Glutamatergic neuron (in vitro differentiated cells): ENCODE results near the gene HIP1R. TPM values are rescaled to one million over a fixed set of nuclear protein-coding genes. Genes with fewer than 3 reads are reported as not detected.

Experiments used
- DNase-seq: peaks from one replicate; pipeline ENCODE4 v3.0.0; 2022
- H3K27ac Mint-ChIP-seq: one replicate; pipeline ENCODE4 v1.8.0; 2020; ENCODE audit warnings: mild to moderate bottlenecking, mixed read lengths, inconsistent platforms; ENCODE audit not compliant: unreplicated experiment
- H3K27me3 Mint-ChIP-seq: one replicate; pipeline ENCODE4 v1.8.0; 2020; ENCODE audit warnings: mild to moderate bottlenecking, moderate library complexity, mixed read lengths, inconsistent platforms; ENCODE audit not compliant: unreplicated experiment
- H3K36me3 Mint-ChIP-seq: one replicate; pipeline ENCODE4 v1.8.0; 2020; ENCODE audit warnings: mild to moderate bottlenecking, mixed read lengths, inconsistent platforms; ENCODE audit not compliant: unreplicated experiment
- H3K4me1 Mint-ChIP-seq: one replicate; pipeline ENCODE4 v1.8.0; 2020; ENCODE audit warnings: mild to moderate bottlenecking, low read depth, mixed read lengths, inconsistent platforms; ENCODE audit not compliant: unreplicated experiment
- H3K4me3 Mint-ChIP-seq: one replicate; pipeline ENCODE4 v1.8.0; 2020; ENCODE audit warnings: mild to moderate bottlenecking, mixed read lengths, inconsistent platforms; ENCODE audit not compliant: unreplicated experiment
- H3K9me3 Mint-ChIP-seq: one replicate; pipeline ENCODE4 v1.8.0; 2020; ENCODE audit warnings: mild to moderate bottlenecking, moderate library complexity, mixed read lengths, inconsistent platforms; ENCODE audit not compliant: unreplicated experiment
- total RNA-seq: library from RNA; stranded (reverse); fragmentation: NEBNext Ultra II Directional; extraction: Animal tissue kit (Norgen Biotek cat#: 25700); gene quantifications from one replicate; pipeline ENCODE4 v1.2.1, GENCODE V29; 2021; ENCODE audit not compliant: unreplicated experiment
- TF ChIP-seq, protein P1 (sequence below): fragments of 200-600 bp; sonication (generic); IDR thresholded peaks from one replicate; pipeline ENCODE4 v1.5.0; 2021; ENCODE audit not compliant: partially characterized antibody, unreplicated experiment

Gene HIP1R
- total RNA-seq, 1 donor from 2014 or later: 19.3 TPM

DNA sequence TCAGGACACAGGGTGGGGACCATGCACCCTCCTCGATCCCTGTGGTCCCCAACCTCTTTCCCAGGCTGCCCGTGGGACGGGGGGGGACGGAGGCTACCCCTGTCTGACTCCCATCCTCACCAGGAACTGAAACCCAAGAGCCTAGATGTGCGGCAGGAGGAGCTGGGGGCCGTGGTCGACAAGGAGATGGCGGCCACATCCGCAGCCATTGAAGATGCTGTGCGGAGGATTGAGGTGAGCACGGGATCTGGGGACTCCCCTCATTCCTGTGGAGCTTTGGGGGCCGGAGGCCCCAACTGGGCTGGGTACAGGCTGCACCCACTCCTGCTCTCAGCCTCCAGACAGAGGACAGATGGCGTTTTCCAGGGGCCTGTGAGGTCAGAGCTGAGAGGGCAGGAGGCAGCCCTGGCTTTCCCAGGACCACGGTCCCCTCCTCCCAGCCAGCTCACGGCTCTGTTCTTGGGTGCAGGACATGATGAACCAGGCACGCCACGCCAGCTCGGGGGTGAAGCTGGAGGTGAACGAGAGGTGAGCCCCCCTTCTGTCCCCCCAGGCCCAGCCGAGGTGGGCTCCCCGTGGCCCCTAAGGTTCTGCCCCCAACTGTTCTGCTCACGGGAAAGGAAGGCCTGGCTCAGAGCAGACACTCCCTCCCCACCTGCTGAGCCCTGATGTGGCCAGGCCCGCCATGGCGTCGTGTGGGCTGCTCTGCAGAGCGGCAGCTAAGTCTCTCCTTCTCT is 24.2 kb downstream of the HIP1R start:
- Mint-ChIP-seq H3K4me3 (no peak overlapping the region), H3K9me3 (peaks cover 3% of the 10 kb centered on the region), H3K27ac (no peak overlapping the region), H3K27me3 (peaks cover 6% of the 10 kb centered on the region), H3K36me3 (no peaks in the 10 kb centered on the region), H3K4me1 (peaks cover 2% of the 10 kb centered on the region)
- TF ChIP-seq, protein P1, sequence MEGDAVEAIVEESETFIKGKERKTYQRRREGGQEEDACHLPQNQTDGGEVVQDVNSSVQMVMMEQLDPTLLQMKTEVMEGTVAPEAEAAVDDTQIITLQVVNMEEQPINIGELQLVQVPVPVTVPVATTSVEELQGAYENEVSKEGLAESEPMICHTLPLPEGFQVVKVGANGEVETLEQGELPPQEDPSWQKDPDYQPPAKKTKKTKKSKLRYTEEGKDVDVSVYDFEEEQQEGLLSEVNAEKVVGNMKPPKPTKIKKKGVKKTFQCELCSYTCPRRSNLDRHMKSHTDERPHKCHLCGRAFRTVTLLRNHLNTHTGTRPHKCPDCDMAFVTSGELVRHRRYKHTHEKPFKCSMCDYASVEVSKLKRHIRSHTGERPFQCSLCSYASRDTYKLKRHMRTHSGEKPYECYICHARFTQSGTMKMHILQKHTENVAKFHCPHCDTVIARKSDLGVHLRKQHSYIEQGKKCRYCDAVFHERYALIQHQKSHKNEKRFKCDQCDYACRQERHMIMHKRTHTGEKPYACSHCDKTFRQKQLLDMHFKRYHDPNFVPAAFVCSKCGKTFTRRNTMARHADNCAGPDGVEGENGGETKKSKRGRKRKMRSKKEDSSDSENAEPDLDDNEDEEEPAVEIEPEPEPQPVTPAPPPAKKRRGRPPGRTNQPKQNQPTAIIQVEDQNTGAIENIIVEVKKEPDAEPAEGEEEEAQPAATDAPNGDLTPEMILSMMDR: no peak
- DNase-seq: no peak

DNA sequence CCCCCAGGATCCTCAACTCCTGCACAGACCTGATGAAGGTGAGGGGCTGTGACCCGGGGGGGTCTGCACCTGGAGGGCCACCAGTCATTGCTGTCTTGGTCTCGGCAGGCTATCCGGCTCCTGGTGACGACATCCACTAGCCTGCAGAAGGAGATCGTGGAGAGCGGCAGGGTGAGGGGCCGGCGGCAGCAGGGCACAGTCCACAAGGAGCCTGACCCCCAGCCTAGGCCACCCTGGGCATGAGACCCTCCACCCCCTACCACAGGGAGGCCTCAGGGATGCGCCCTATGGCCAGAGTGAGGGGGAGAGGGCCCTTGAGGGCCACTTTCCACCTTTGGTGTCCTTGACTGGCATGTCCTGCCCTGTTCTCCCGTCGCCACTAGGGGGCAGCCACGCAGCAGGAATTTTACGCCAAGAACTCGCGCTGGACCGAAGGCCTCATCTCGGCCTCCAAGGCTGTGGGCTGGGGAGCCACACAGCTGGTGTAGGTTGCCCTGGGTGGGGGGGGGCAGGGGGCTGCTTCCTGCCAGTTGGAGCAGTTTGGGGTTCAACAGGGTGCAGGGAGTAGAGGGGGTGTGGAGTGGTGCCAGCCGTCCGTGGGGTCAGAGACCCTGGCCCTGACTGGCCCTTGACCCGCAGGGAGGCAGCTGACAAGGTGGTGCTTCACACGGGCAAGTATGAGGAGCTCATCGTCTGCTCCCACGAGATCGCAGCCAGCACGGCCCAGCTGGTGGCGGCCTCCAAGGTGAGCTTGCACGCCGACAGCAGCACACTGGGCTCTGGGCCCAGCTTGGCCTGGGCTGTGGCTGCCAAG is 25.0 kb downstream of the HIP1R start:
- Mint-ChIP-seq H3K4me1 (peaks cover 2% of the 10 kb centered on the region), H3K4me3 (no peak overlapping the region), H3K27ac (no peak overlapping the region), H3K36me3 (no peaks in the 10 kb centered on the region), H3K9me3 (peaks cover 3% of the 10 kb centered on the region), H3K27me3 (peaks cover 8% of the 10 kb centered on the region)
- TF ChIP-seq, protein P1: peak; percentile 97
- DNase-seq: peak; percentile 92

DNA sequence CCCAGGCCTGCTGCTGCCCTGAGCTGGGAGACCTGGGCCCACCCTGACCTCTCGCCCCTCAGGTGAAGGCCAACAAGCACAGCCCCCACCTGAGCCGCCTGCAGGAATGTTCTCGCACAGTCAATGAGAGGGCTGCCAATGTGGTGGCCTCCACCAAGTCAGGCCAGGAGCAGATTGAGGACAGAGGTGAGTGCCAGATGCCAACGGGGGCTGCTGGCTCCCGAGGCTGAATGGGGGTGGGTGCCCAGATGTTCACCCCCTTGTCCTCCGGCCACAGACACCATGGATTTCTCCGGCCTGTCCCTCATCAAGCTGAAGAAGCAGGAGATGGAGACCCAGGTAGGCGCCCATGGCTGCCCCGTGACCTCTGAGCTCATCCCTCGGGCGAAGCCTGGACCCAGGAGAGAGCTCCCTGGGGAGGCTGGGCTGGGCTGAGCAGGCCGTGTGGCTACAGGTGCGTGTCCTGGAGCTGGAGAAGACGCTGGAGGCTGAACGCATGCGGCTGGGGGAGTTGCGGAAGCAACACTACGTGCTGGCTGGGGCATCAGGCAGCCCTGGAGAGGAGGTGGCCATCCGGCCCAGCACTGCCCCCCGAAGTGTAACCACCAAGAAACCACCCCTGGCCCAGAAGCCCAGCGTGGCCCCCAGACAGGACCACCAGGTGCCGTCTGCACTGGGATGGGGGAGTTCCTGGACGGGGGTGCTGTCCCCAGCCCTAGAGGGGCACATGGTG is 25.8 kb downstream of the HIP1R start:
- Mint-ChIP-seq H3K9me3 (peaks cover 3% of the 10 kb centered on the region), H3K4me1 (peaks cover 2% of the 10 kb centered on the region), H3K4me3 (no peak overlapping the region), H3K36me3 (no peaks in the 10 kb centered on the region), H3K27me3 (peaks cover 8% of the 10 kb centered on the region), H3K27ac (no peak overlapping the region)
- TF ChIP-seq, protein P1: no peak
- peak; percentile 12 for DNase-seq

DNA sequence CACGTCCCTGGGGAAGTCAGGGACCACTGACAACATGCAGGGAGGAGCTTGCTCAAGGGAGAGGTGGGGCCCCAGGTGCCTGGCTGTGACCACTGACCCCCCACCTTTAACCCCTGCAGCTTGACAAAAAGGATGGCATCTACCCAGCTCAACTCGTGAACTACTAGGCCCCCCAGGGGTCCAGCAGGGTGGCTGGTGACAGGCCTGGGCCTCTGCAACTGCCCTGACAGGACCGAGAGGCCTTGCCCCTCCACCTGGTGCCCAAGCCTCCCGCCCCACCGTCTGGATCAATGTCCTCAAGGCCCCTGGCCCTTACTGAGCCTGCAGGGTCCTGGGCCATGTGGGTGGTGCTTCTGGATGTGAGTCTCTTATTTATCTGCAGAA is 26.3 kb downstream of the HIP1R start:
- peak; percentile 15 for DNase-seq
- H3K4me3 Mint-ChIP-seq: no peak overlapping the region

More for the DNA sequence above, 26.3 kb downstream of the HIP1R start:
- TF ChIP-seq, protein P1: no peak
- peaks cover 2% of the 10 kb centered on the region for H3K9me3 Mint-ChIP-seq
- H3K4me1 Mint-ChIP-seq: peaks cover 2% of the 10 kb centered on the region
- H3K27ac Mint-ChIP-seq: no peak overlapping the region
- H3K27me3 Mint-ChIP-seq: peaks cover 8% of the 10 kb centered on the region
- no peaks in the 10 kb centered on the region for H3K36me3 Mint-ChIP-seq
